TTC549 (cell line): Measurements from ENCODE around the gene MATR3.
"Not testable (repeated sequence)": the region's sequence is repeated elsewhere in the genome, so short reads cannot be mapped to it uniquely, and the experiment has no call there.

Source experiments
- FAIRE-seq: peaks from 2 replicates; lab custom pipeline; 2012; peaks lifted over from hg19 to GRCh38; lab: Jason Lieb, UNC

The MATR3 gene

GRCh38 chr5:139354186-139354585 lies 60.6 kb downstream of the MATR3 start:
- no peak for FAIRE-seq

- not testable (repeated sequence) for FAIRE-seq
These were observed 62.4 kb downstream of the MATR3 start for GRCh38 chr5:139355900-139356299.

- FAIRE-seq = no peak
These were observed 64.5 kb downstream of the MATR3 start for GRCh38 chr5:139358064-139358463.

- FAIRE-seq = no peak
These were observed 66.8 kb downstream of the MATR3 start for GRCh38 chr5:139360384-139360783.

GRCh38 chr5:139361835-139362429 lies 68.4 kb downstream of the MATR3 start:
- FAIRE-seq = no peak

GRCh38 chr5:139363937-139364336 lies 70.4 kb downstream of the MATR3 start:
- FAIRE-seq = no peak

GRCh38 chr5:139364466-139364865 lies 70.9 kb downstream of the MATR3 start:
- FAIRE-seq = no peak

GRCh38 chr5:139368613-139369012 lies 75.1 kb downstream of the MATR3 start:
- no peak for FAIRE-seq

GRCh38 chr5:139369181-139369580 lies 75.6 kb downstream of the MATR3 start:
- FAIRE-seq = no peak

GRCh38 chr5:139371482-139372435 lies 78.2 kb downstream of the MATR3 start:
- FAIRE-seq = no peak

GRCh38 chr5:139374909-139375308 lies 81.4 kb downstream of the MATR3 start:
- FAIRE-seq = no peak

GRCh38 chr5:139376364-139376763 lies 82.8 kb downstream of the MATR3 start:
- no peak for FAIRE-seq

GRCh38 chr5:139377226-139377625 lies 83.7 kb downstream of the MATR3 start:
- FAIRE-seq = no peak

GRCh38 chr5:139378101-139378825 lies 84.7 kb downstream of the MATR3 start:
- FAIRE-seq = no peak

GRCh38 chr5:139378941-139379361 lies 85.4 kb downstream of the MATR3 start:
- FAIRE-seq = no peak

GRCh38 chr5:139379626-139380449 lies 86.3 kb downstream of the MATR3 start:
- no peak for FAIRE-seq
